ENCODE results near the gene C1orf232. TPM values are rescaled to one million over a fixed set of nuclear protein-coding genes. Genes with fewer than 3 reads are reported as not detected.

The C1orf232 gene
- total and polyA plus RNA-seq, 2 donors (not counting 1 experiment from before 2014, with no cell fraction given): not detected

DNA sequence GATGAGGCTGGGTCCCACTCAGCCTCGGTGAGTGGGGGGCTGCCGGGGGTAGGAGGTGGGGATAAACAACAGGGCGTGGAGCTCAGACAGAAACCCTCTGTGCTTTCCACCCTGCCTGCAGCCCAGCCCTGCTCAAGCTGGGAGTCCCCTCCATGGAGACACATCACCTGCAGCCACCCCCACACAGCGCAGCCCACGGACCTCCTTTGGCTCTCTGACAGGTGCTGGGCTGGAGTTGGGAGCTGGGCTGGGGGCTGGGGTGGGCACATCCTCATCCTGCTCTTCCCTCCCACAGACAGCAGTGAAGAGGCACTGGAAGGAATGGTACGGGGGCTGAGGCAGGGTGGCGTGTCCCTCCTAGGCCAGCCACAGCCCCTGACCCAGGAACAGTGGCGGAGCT, 19.7 kb upstream of the C1orf232 start:
- Histone ChIP-seq H3K27me3 (replicated peaks in 1 of 4; ENCODE audit: control extremely low read depth in 1 of 4, control insufficient read depth in 3 of 4, insufficient read depth in 4 of 4, low read length in 3 of 4) (no peaks in the 10 kb centered on the region), H2AFZ (ENCODE audit: insufficient read depth, low read depth, low read length, poor library complexity, severe bottlenecking) (no peak overlapping the region), H3K4me1 (ENCODE audit: control insufficient read depth in 2 of 2, insufficient read depth in 2 of 2, low read length in 2 of 2) (no peaks in the 10 kb centered on the region), H3K27ac (ENCODE audit: low read length in 2 of 2) (no peak overlapping the region), H3K79me2 (ENCODE audit: control insufficient read depth, insufficient read depth, low read length) (no peaks in the 10 kb centered on the region), H3K4me3 (ENCODE audit: control extremely low read depth in 1 of 5, extremely low read depth in 1 of 5, insufficient read depth in 1 of 5, low read depth in 2 of 5, low read length in 4 of 5) (no peak overlapping the region), H3K4me2 (replicated peaks; ENCODE audit: low read depth, low read length, poor library complexity, severe bottlenecking) (no peak overlapping the region), H4K20me1 (ENCODE audit: control insufficient read depth, insufficient read depth, low read length, poor library complexity, severe bottlenecking) (no peaks in the 10 kb centered on the region), H3K9me3 (ENCODE audit: control extremely low read depth in 1 of 3, control insufficient read depth in 2 of 3, insufficient read depth in 1 of 3, low read length in 2 of 3) (no peaks in the 10 kb centered on the region), H3K9ac (ENCODE audit: low read length) (no peak overlapping the region), H3K36me3 (replicated peaks in 1 of 2; ENCODE audit: control extremely low read depth in 1 of 2, control insufficient read depth in 1 of 2, extremely low read depth in 1 of 2, insufficient read depth in 2 of 2, low read length in 1 of 2) (no peaks in the 10 kb centered on the region)
- CTCF ChIA-PET: interaction anchor here (1.0 to 1.3 kb wide), 3 partner anchors 43 to 229 kb away, joined by 3 read pairs; no protein-coding TSS in a partner anchor
- no peak overlapping the region for H3K27ac Mint-ChIP-seq
- TF ChIP-seq EZH2 (IDR thresholded peaks at IDR 0.05; ENCODE audit: borderline replicate concordance, insufficient read depth, low read depth, low read length, poor library complexity, severe bottlenecking): no peak
- TF ChIP-seq CTCF (IDR thresholded peaks at IDR 0.05): no peak
- WGBS (ENCODE audit: insufficient coverage): 100% methylated on average over 2 of the region's 8 CpGs
- H3K27me3 Mint-ChIP-seq: no peaks in the 10 kb centered on the region
- no peaks in the 10 kb centered on the region for H3K9me3 Mint-ChIP-seq (ENCODE audit: insufficient read depth)
- H3K4me3 Mint-ChIP-seq: no peak overlapping the region
- H3K4me1 Mint-ChIP-seq: no peaks in the 10 kb centered on the region
- ATAC-seq (ENCODE audit: low read depth): no peak
- POLR2A ChIA-PET: no interaction called here
- no peak for DNase-seq
- intact Hi-C loops (cut with micrococcal nuclease): no loop called here

GRCh38 chr1:26187882-26188281, 19.1 kb upstream of the C1orf232 start:
- no peaks in the 10 kb centered on the region for H4K20me1 ChIP-seq (ENCODE audit: control insufficient read depth, insufficient read depth, low read length, poor library complexity, severe bottlenecking)
- no CpG with 5 or more reads among the region's 6 CpGs for WGBS (ENCODE audit: insufficient coverage)
- no peak overlapping the region for H3K4me3 Mint-ChIP-seq

More at GRCh38 chr1:26187882-26188281, 19.1 kb upstream of the C1orf232 start:
- Histone ChIP-seq H3K4me2 (replicated peaks; ENCODE audit: low read depth, low read length, poor library complexity, severe bottlenecking) (no peak overlapping the region), H3K27ac (ENCODE audit: low read length in 2 of 2) (no peak overlapping the region), H3K36me3 (replicated peaks in 1 of 2; ENCODE audit: control extremely low read depth in 1 of 2, control insufficient read depth in 1 of 2, extremely low read depth in 1 of 2, insufficient read depth in 2 of 2, low read length in 1 of 2) (no peaks in the 10 kb centered on the region), H3K9ac (ENCODE audit: low read length) (no peak overlapping the region), H3K9me3 (ENCODE audit: control extremely low read depth in 1 of 3, control insufficient read depth in 2 of 3, insufficient read depth in 1 of 3, low read length in 2 of 3) (no peaks in the 10 kb centered on the region), H3K79me2 (ENCODE audit: control insufficient read depth, insufficient read depth, low read length) (no peaks in the 10 kb centered on the region), H3K4me1 (ENCODE audit: control insufficient read depth in 2 of 2, insufficient read depth in 2 of 2, low read length in 2 of 2) (no peaks in the 10 kb centered on the region), H3K4me3 (ENCODE audit: control extremely low read depth in 1 of 5, extremely low read depth in 1 of 5, insufficient read depth in 1 of 5, low read depth in 2 of 5, low read length in 4 of 5) (no peak overlapping the region), H3K27me3 (replicated peaks in 1 of 4; ENCODE audit: control extremely low read depth in 1 of 4, control insufficient read depth in 3 of 4, insufficient read depth in 4 of 4, low read length in 3 of 4) (no peaks in the 10 kb centered on the region), H2AFZ (ENCODE audit: insufficient read depth, low read depth, low read length, poor library complexity, severe bottlenecking) (no peak overlapping the region)
- TF ChIP-seq CTCF (IDR thresholded peaks at IDR 0.05) (no peak), EZH2 (IDR thresholded peaks at IDR 0.05; ENCODE audit: borderline replicate concordance, insufficient read depth, low read depth, low read length, poor library complexity, severe bottlenecking) (no peak)
- ChIA-PET POLR2A (no interaction called here), CTCF (interaction anchor here (1.3 kb wide), 1 partner anchor 230 kb away, joined by 3 read pairs; no protein-coding TSS in a partner anchor)
- DNase-seq (no peak), ATAC-seq (ENCODE audit: low read depth) (no peak)
- Mint-ChIP-seq H3K4me1 (no peaks in the 10 kb centered on the region), H3K27ac (no peak overlapping the region), H3K9me3 (ENCODE audit: insufficient read depth) (no peaks in the 10 kb centered on the region), H3K27me3 (no peaks in the 10 kb centered on the region)
- intact Hi-C loops (cut with micrococcal nuclease): no loop called here

Measured in B cell (primary cell).